HG03280 (cell line): ENCODE data around the gene MCOLN2.
A peak's percentile ranks its signal among the peaks of the same experiment; 100 is the strongest.
"Not testable (repeated sequence)": the region's sequence is repeated elsewhere in the genome, so short reads cannot be mapped to it uniquely, and the experiment has no call there.

ENCODE experiments used
- ATAC-seq: cut with Tn5 transposase; IDR thresholded peaks from one replicate; pipeline ENCODE4 v1.9.1; 2021; ENCODE audit warnings: mild to moderate bottlenecking, moderate library complexity; ENCODE audit not compliant: unreplicated experiment

MCOLN2 gene

GRCh38 chr1:84944767-84945486 is 52.0 kb downstream of the MCOLN2 start:
- peak; percentile 89 for ATAC-seq

GRCh38 chr1:84941843-84942242 is 55.1 kb downstream of the MCOLN2 start:
- ATAC-seq = no peak

GRCh38 chr1:84940481-84940880 is 56.4 kb downstream of the MCOLN2 start:
- ATAC-seq = no peak

- no peak for ATAC-seq
Observed at GRCh38 chr1:84939761-84940160, 57.2 kb downstream of the MCOLN2 start.

GRCh38 chr1:84939151-84939550 is 57.8 kb downstream of the MCOLN2 start:
- ATAC-seq = no peak

GRCh38 chr1:84936116-84936810 is 60.6 kb downstream of the MCOLN2 start:
- peak; percentile 57 for ATAC-seq

- ATAC-seq = no peak
Observed at GRCh38 chr1:84933011-84933611, 63.8 kb downstream of the MCOLN2 start.

- ATAC-seq = no peak
Observed at GRCh38 chr1:84930831-84931230, 66.1 kb downstream of the MCOLN2 start.

- no peak for ATAC-seq
Observed at GRCh38 chr1:84930329-84930728, 66.6 kb downstream of the MCOLN2 start.

- no peak for ATAC-seq
Observed at GRCh38 chr1:84929581-84929980, 67.3 kb downstream of the MCOLN2 start.

- ATAC-seq = no peak
Observed at GRCh38 chr1:84928979-84929378, 67.9 kb downstream of the MCOLN2 start.

GRCh38 chr1:84923317-84923716 is 73.6 kb downstream of the MCOLN2 start:
- ATAC-seq = no peak

- ATAC-seq = no peak
Observed at GRCh38 chr1:84920159-84920558, 76.8 kb downstream of the MCOLN2 start.

GRCh38 chr1:84919461-84919970 is 77.4 kb downstream of the MCOLN2 start:
- no peak for ATAC-seq

GRCh38 chr1:84918726-84919336 is 78.1 kb downstream of the MCOLN2 start:
- no peak for ATAC-seq

- no peak for ATAC-seq
Observed at GRCh38 chr1:84916897-84917296, 80.0 kb downstream of the MCOLN2 start.

- no peak for ATAC-seq
Observed at GRCh38 chr1:84913555-84913892, 83.4 kb downstream of the MCOLN2 start.

- ATAC-seq = no peak
Observed at GRCh38 chr1:84912726-84913554, 84.0 kb downstream of the MCOLN2 start.

- not testable (repeated sequence) for ATAC-seq
Observed at GRCh38 chr1:84908746-84909464, 88.0 kb downstream of the MCOLN2 start.
